Naive thymus-derived CD4-positive, alpha-beta T cell (primary cell): Measurements from ENCODE around the gene MRPL55. TPM values are rescaled to one million over a fixed set of nuclear protein-coding genes. Genes with fewer than 3 reads are reported as not detected.
A peak's percentile ranks its signal among the peaks of the same experiment; 100 is the strongest.

Source experiments
- ATAC-seq: fragments of 150-1000 bp; cut with Tn5 transposase; 2 replicates; pipeline ENCODE4 v1.10.0; 2021; ENCODE audit warnings: mild to moderate bottlenecking, moderate library complexity
- CTCF ChIA-PET: fragments of 350-600 bp; sonication (Branson Sonifier 250); formaldehyde crosslinking; loops from one replicate; lab custom pipeline; 2021; ENCODE audit warnings: antibody characterized with exemption; lab: Charles Lee
- POLR2A ChIA-PET: fragments of 350-600 bp; sonication (Branson Sonifier 250); formaldehyde crosslinking; loops from one replicate; lab custom pipeline; 2021; ENCODE audit warnings: antibody characterized with exemption, inconsistent platforms; lab: Charles Lee
- DNase-seq, 9 donors: peaks; one replicate each; pipeline versions ENCODE4 v3.0.0 to v3.0.0-alpha.2; 2020 to 2022; ENCODE audit warnings: mixed read lengths in 1 of 9
- H3K27ac ChIP-seq: one replicate; pipeline ENCODE4 v1.7.0; 2013; ENCODE audit warnings: mild to moderate bottlenecking, low read depth, low read length, moderate library complexity
- H3K27me3 ChIP-seq, 2 donors: one replicate each; pipeline ENCODE4 v1.7.0; 2013; ENCODE audit warnings: low read length in 2 of 2, mild to moderate bottlenecking in 2 of 2, moderate library complexity in 2 of 2; ENCODE audit not compliant: control insufficient read depth in 2 of 2, insufficient read depth in 2 of 2
- H3K36me3 ChIP-seq, 3 experiments: 1 replicate in 2 of 3; 2 replicates in 1 of 3; pipeline ENCODE4 v1.7.0; 2013; ENCODE audit warnings: low read length in 3 of 3, mild to moderate bottlenecking in 3 of 3, moderate library complexity in 1 of 3; ENCODE audit not compliant: insufficient read depth in 3 of 3, control insufficient read depth in 2 of 3
- H3K4me1 ChIP-seq, 2 donors: one replicate each; pipeline ENCODE4 v1.7.0; 2013; ENCODE audit warnings: low read length in 2 of 2, mild to moderate bottlenecking in 2 of 2, moderate library complexity in 1 of 2; ENCODE audit not compliant: control insufficient read depth in 2 of 2, insufficient read depth in 2 of 2
- H3K4me3 ChIP-seq: 2 replicates; pipeline ENCODE4 v1.7.0; 2013; ENCODE audit warnings: mild to moderate bottlenecking, low read length
- H3K9me3 ChIP-seq, 3 experiments: 1 replicate in 2 of 3; 2 replicates in 1 of 3; pipeline ENCODE4 v1.7.0; 2013; ENCODE audit warnings: low read length in 3 of 3; ENCODE audit not compliant: control insufficient read depth in 2 of 3
- H3K27ac Mint-ChIP-seq, 9 donors: one replicate each; pipeline ENCODE4 v1.8.0; 2020 to 2022; ENCODE audit warnings: mixed read lengths in 9 of 9, mild to moderate bottlenecking in 8 of 9, moderate library complexity in 5 of 9, inconsistent platforms in 2 of 9
- H3K27me3 Mint-ChIP-seq, 5 donors: one replicate each; pipeline ENCODE4 v1.8.0; 2021 to 2022; ENCODE audit warnings: mixed read lengths in 5 of 5, mild to moderate bottlenecking in 1 of 5
- H3K36me3 Mint-ChIP-seq, 5 donors: one replicate each; pipeline ENCODE4 v1.8.0; 2020 to 2022; ENCODE audit warnings: mixed read lengths in 5 of 5, mild to moderate bottlenecking in 3 of 5, inconsistent platforms in 1 of 5
- H3K4me1 Mint-ChIP-seq, 7 donors: one replicate each; pipeline ENCODE4 v1.8.0; 2020 to 2022; ENCODE audit warnings: mixed read lengths in 7 of 7, mild to moderate bottlenecking in 3 of 7, inconsistent platforms in 1 of 7
- H3K4me3 Mint-ChIP-seq, 10 donors: one replicate each; pipeline ENCODE4 v1.8.0; 2020 to 2022; ENCODE audit warnings: mild to moderate bottlenecking in 10 of 10, mixed read lengths in 10 of 10, moderate library complexity in 6 of 10, inconsistent platforms in 2 of 10
- H3K9me3 Mint-ChIP-seq, 11 donors: one replicate each; pipeline ENCODE4 v1.8.0; 2020 to 2022; ENCODE audit warnings: mixed read lengths in 11 of 11, mild to moderate bottlenecking in 4 of 11, inconsistent platforms in 1 of 11, moderate library complexity in 1 of 11
- intact Hi-C, 2 donors: fragments of 100-400 bp; cut with micrococcal nuclease; formaldehyde crosslinking; loops; one replicate each; pipeline ENCODE4 v1.15.1; 2023
- polyA plus RNA-seq, 2 donors: library from polyadenylated mRNA; unstranded; fragments of 300-500 nt; fragmentation: Illumina TruSeq; gene quantifications; one replicate each; pipeline ENCODE4 v1.2.3, GENCODE V29; 2021
- total RNA-seq, 6 experiments: library from RNA in 5 of 6; stranded (reverse) in 5 of 6; gene quantifications; 1 replicate in 5 of 6; 2 replicates in 1 of 6; pipeline ENCODE4 v1.2.3 and lab custom pipeline; 2021 to 2026

The MRPL55 gene
- total and polyA plus RNA-seq, 7 experiments from 2014 or later, result 34.3 to 149 (median 68.5) TPM

GRCh38 chr1:228151180-228151925 is 42.3 kb upstream of the MRPL55 start:
- ChIA-PET POLR2A (interaction anchor here (0.5 kb wide), 1 partner anchor 24 kb away, joined by 3 read pairs; no protein-coding TSS in a partner anchor), CTCF (interaction anchor here (0.8 to 1.1 kb wide), 2 partner anchors 15 to 41 kb away, joined by 3 read pairs; no protein-coding TSS in a partner anchor)
- H3K27ac Mint-ChIP-seq, result peak overlapping the region in 6 of 9 donors; percentile 26 to 81 (median 62)
- Histone ChIP-seq H3K9me3 (no peaks in the 10 kb centered on the region), H3K36me3 (peaks cover 0 to 38% (median 8%) of the 10 kb centered on the region in 3 experiments), H3K27ac (no peak overlapping the region), H3K4me1 (no peaks in the 10 kb centered on the region), H3K27me3 (no peaks in the 10 kb centered on the region), H3K4me3 (no peak overlapping the region)
- H3K4me1 Mint-ChIP-seq, result peaks cover 0 to 19% (median 12%) of the 10 kb centered on the region in 7 donors
- no peaks in the 10 kb centered on the region for H3K27me3 Mint-ChIP-seq
- no peaks in the 10 kb centered on the region for H3K36me3 Mint-ChIP-seq
- H3K4me3 Mint-ChIP-seq, result no peak overlapping the region
- intact Hi-C loops, result no loop called here
- peak in 1 of 9 donors; percentile 7 for DNase-seq
- ATAC-seq, result peak; percentile 12
- peaks cover 0 to 1% (median 0%) of the 10 kb centered on the region in 11 donors for H3K9me3 Mint-ChIP-seq

- peaks cover 0 to 45% (median 8%) of the 10 kb centered on the region in 3 experiments for H3K36me3 ChIP-seq
- no peaks in the 10 kb centered on the region for H3K27me3 ChIP-seq
- H3K4me1 ChIP-seq, result no peaks in the 10 kb centered on the region
- POLR2A ChIA-PET, result interaction anchor here (0.5 to 1.5 kb wide), 2 partner anchors 11 to 24 kb away, joined by 3 to 4 read pairs; no protein-coding TSS in a partner anchor
- Mint-ChIP-seq H3K36me3 (no peaks in the 10 kb centered on the region), H3K27me3 (no peaks in the 10 kb centered on the region), H3K9me3 (peaks cover 0 to 1% (median 0%) of the 10 kb centered on the region in 11 donors), H3K4me3 (no peak overlapping the region), H3K27ac (peak overlapping the region in 1 of 9 donors; percentile 59), H3K4me1 (peaks cover 0 to 15% (median 11%) of the 10 kb centered on the region in 7 donors)
- no peak overlapping the region for H3K4me3 ChIP-seq
- DNase-seq (peak in 1 of 9 donors; percentile 9), ATAC-seq (peak; percentile 1)
- intact Hi-C loops, result no loop called here
- no peaks in the 10 kb centered on the region for H3K9me3 ChIP-seq
- CTCF ChIA-PET, result no interaction called here
- H3K27ac ChIP-seq, result no peak overlapping the region
Observed at GRCh38 chr1:228150461-228151179, 41.5 kb upstream of the MRPL55 start.

GRCh38 chr1:228150120-228150460 is 41.0 kb upstream of the MRPL55 start:
- no peak overlapping the region for H3K27ac ChIP-seq
- CTCF ChIA-PET, result no interaction called here
- Mint-ChIP-seq H3K4me1 (peaks cover 0 to 12% (median 8%) of the 10 kb centered on the region in 7 donors), H3K9me3 (peaks cover 0 to 1% (median 0%) of the 10 kb centered on the region in 11 donors), H3K27ac (no peak overlapping the region), H3K27me3 (no peaks in the 10 kb centered on the region), H3K4me3 (no peak overlapping the region), H3K36me3 (no peaks in the 10 kb centered on the region)
- intact Hi-C loops, result no loop called here
- ATAC-seq (peak; percentile 6), DNase-seq (peak in 1 of 9 donors; percentile 8)
- no peaks in the 10 kb centered on the region for H3K9me3 ChIP-seq
- no peaks in the 10 kb centered on the region for H3K27me3 ChIP-seq
- peaks cover 3% of the 10 kb centered on the region in 2 donors for H3K4me1 ChIP-seq
- peaks cover 0 to 51% (median 8%) of the 10 kb centered on the region in 3 experiments for H3K36me3 ChIP-seq
- POLR2A ChIA-PET, result interaction anchor here (1.5 to 2.2 kb wide), 3 partner anchors 10 to 14 kb away, joined by 4 to 9 read pairs (median 5); partner anchors contain the start of gene GUK1
- H3K4me3 ChIP-seq, result no peak overlapping the region

GRCh38 chr1:228149406-228150119 is 40.5 kb upstream of the MRPL55 start, which contains the start of gene GJC2:
TSS of gene GJC2 (plus strand) at chr1:228149930. CDS start at chr1:228157759, 7,829 bp downstream.
- H3K4me3 Mint-ChIP-seq, result no peak within 1 kb of the TSS
- H3K27ac Mint-ChIP-seq, result peak within 1 kb of the TSS in 1 of 9 donors; percentile 59
- H3K27me3 ChIP-seq, result no peaks in the 10 kb centered on the region
- no peak within 1 kb of the TSS for H3K4me3 ChIP-seq
- peaks cover 3 to 6% of the 10 kb centered on the region in 2 donors for H3K4me1 ChIP-seq
- H3K9me3 ChIP-seq, result no peaks in the 10 kb centered on the region
- H3K27ac ChIP-seq, result no peak within 1 kb of the TSS
- H3K36me3 Mint-ChIP-seq, result no peaks in the 10 kb centered on the region
- peak; percentile 6 for ATAC-seq
- peaks cover 0 to 1% (median 0%) of the 10 kb centered on the region in 11 donors for H3K9me3 Mint-ChIP-seq
- H3K27me3 Mint-ChIP-seq, result no peaks in the 10 kb centered on the region
- POLR2A ChIA-PET, result interaction anchor here (1.5 to 2.2 kb wide), 3 partner anchors 9 to 14 kb away, joined by 4 to 9 read pairs (median 5); partner anchors contain the start of gene GUK1
- CTCF ChIA-PET, result no interaction called here
- peak in 1 of 9 donors; percentile 8 for DNase-seq
- intact Hi-C loops, result loop anchor here in 1 of 2 donors (10.0 kb wide), 1 partner anchor 1195 kb away; the partner anchor contains the start of gene CCSAP
- peaks cover 0 to 54% (median 8%) of the 10 kb centered on the region in 3 experiments for H3K36me3 ChIP-seq
- H3K4me1 Mint-ChIP-seq, result peaks cover 0 to 10% (median 4%) of the 10 kb centered on the region in 7 donors

- ATAC-seq, result peak; percentile 0
- Mint-ChIP-seq H3K9me3 (peaks cover 0 to 1% (median 0%) of the 10 kb centered on the region in 11 donors), H3K27ac (no peak overlapping the region), H3K36me3 (peaks cover 0 to under 1% (median 0%) of the 10 kb centered on the region in 5 donors), H3K4me1 (peaks cover 2 to 11% (median 6%) of the 10 kb centered on the region in 7 donors), H3K27me3 (no peaks in the 10 kb centered on the region), H3K4me3 (no peak overlapping the region)
- no peak for DNase-seq
- Histone ChIP-seq H3K4me3 (no peak overlapping the region), H3K36me3 (peaks cover 0 to 54% (median 8%) of the 10 kb centered on the region in 3 experiments), H3K9me3 (no peaks in the 10 kb centered on the region), H3K4me1 (peaks cover 3 to 12% of the 10 kb centered on the region in 2 donors), H3K27me3 (no peaks in the 10 kb centered on the region), H3K27ac (no peak overlapping the region)
- ChIA-PET POLR2A (interaction anchor here (1.5 to 2.2 kb wide), 3 partner anchors 9 to 15 kb away, joined by 4 to 9 read pairs (median 5); partner anchors contain the start of gene GUK1), CTCF (no interaction called here)
- intact Hi-C loops, result loop anchor here in 1 of 2 donors (10.0 kb wide), 1 partner anchor 1196 kb away; the partner anchor contains the start of gene CCSAP
Observed at GRCh38 chr1:228148935-228149405, 39.9 kb upstream of the MRPL55 start.
